Stomach (tissue), 4 donors: Measurements from ENCODE around the gene IFNGR2.

Source experiments
- CTCF ChIP-seq, 7 experiments: fragments of 450-650 bp in 4 of 7; fragments of 200-600 bp in 3 of 7; sonication (generic) in 3 of 7; IDR thresholded peaks; one replicate each; pipeline ENCODE4 v1.5.1; 2016 to 2019; ENCODE audit warnings: antibody characterized with exemption in 7 of 7, control low read depth in 2 of 7, mild to moderate bottlenecking in 1 of 7
- EP300 ChIP-seq: sonication (generic); formaldehyde crosslinking; IDR thresholded peaks from one replicate; pipeline ENCODE4 v1.6.1; 2017; ENCODE audit warnings: antibody characterized with exemption
- POLR2A ChIP-seq, 4 donors: fragments of 450-650 bp; IDR thresholded peaks; one replicate each; pipeline ENCODE4 v1.6.1; 2016; ENCODE audit warnings: antibody characterized with exemption in 4 of 4, control low read depth in 2 of 4, mild to moderate bottlenecking in 1 of 4, moderate library complexity in 1 of 4
- POLR2AphosphoS5 ChIP-seq, 3 donors: sonication (generic); formaldehyde crosslinking; IDR thresholded peaks; one replicate each; pipeline ENCODE4 v1.6.1; 2016; ENCODE audit warnings: antibody characterized with exemption in 3 of 3

DNA sequence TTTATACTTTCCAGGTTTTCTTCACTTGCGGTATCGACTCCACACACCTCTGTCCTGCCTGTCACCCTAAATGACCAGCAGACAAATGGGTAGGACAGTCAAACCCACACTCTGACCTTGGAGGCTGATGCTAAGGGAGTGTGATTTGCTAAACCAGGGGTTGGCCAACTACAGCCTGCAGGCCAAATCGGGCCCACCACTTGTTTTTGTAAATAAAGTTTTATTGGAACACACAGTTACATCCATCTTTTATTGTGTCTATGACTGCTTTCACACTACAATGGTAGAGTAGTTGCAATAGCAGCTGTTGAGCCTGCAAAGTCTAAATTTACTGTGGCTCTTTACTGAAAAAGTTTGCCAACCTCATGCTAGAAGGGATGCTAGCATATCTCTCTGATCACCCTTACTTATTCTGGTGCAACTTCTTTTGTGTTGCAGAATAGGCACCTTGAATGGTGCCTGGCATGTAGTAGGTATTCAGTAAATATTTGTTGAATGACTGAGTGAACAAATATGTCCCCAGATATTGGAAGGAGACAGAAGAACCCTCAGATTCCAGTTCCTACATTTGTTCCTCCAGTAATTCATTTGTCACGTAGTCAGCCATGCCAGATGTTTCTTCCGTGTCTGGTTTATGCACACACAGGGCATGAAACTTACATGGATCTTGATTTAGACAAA lies 18.6 kb downstream of the IFNGR2 start:
- no peak for TF ChIP-seq CTCF (IDR thresholded peaks at IDR 0.05)
- TF ChIP-seq POLR2A (IDR thresholded peaks at IDR 0.05): no peak
- TF ChIP-seq POLR2AphosphoS5 (IDR thresholded peaks at IDR 0.05): no peak
- no peak for TF ChIP-seq EP300
